H1 (cell line): ENCODE measurements around the gene SCN1B. TPM values are rescaled to one million over a fixed set of nuclear protein-coding genes. Genes with fewer than 3 reads are reported as not detected.
"Not testable (repeated sequence)": the region's sequence is repeated elsewhere in the genome, so short reads cannot be mapped to it uniquely, and the experiment has no call there.

ENCODE experiments used
- CTCF ChIA-PET: fragments of 300-600 bp; sonication (Branson Sonifier 250); formaldehyde crosslinking; loops from one replicate; lab custom pipeline; 2021; ENCODE audit not compliant: partially characterized antibody; lab: Charles Lee
- POLR2A ChIA-PET: fragments of 300-600 bp; sonication (Branson Sonifier 250); formaldehyde crosslinking; loops from one replicate; lab custom pipeline; 2021; ENCODE audit warnings: inconsistent platforms; ENCODE audit not compliant: partially characterized antibody; lab: Charles Lee
- DNase-seq, 2 experiments: peaks; one replicate each; pipeline versions ENCODE4 v3.0.0 to v3.0.0-alpha.2; 2010 to 2022; ENCODE audit warnings: low spot score in 2 of 2, low read depth in 1 of 2, mixed read lengths in 1 of 2
- FAIRE-seq: peaks from 2 replicates; lab custom pipeline; 2011; peaks lifted over from hg19 to GRCh38; lab: Jason Lieb, UNC
- H2AFZ ChIP-seq: 2 replicates; pipeline ENCODE4 v1.8.1; 2012; ENCODE audit warnings: low read length, inconsistent platforms
- H2AK5ac ChIP-seq: 2 replicates; pipeline ENCODE4 v1.6.1; 2013; ENCODE audit warnings: low read depth, low read length
- H2BK120ac ChIP-seq: replicated peaks from 2 replicates; pipeline ENCODE3; 2013; ENCODE audit warnings: low read depth, low read length, inconsistent platforms
- H2BK12ac ChIP-seq: 2 replicates; pipeline ENCODE4 v1.6.1; 2013; ENCODE audit warnings: low read depth, low read length
- H2BK15ac ChIP-seq: 2 replicates; pipeline ENCODE4 v1.6.1; 2013; ENCODE audit warnings: low read length
- H2BK20ac ChIP-seq: 2 replicates; pipeline ENCODE4 v1.6.1; 2013; ENCODE audit warnings: low read length
- H2BK5ac ChIP-seq: 2 replicates; pipeline ENCODE4 v1.6.1; 2013; ENCODE audit warnings: low read depth, low read length
- H3K14ac ChIP-seq: 2 replicates; pipeline ENCODE4 v1.6.1; 2013; ENCODE audit warnings: inconsistent platforms; ENCODE audit not compliant: insufficient read length
- H3K18ac ChIP-seq: 2 replicates; pipeline ENCODE4 v1.6.1; 2013; ENCODE audit warnings: low read length; ENCODE audit errors: extremely low read depth
- H3K23ac ChIP-seq: 2 replicates; pipeline ENCODE4 v1.6.1; 2013; ENCODE audit warnings: inconsistent platforms; ENCODE audit not compliant: insufficient read length
- H3K23me2 ChIP-seq: 2 replicates; pipeline ENCODE4 v1.6.1; 2013; ENCODE audit warnings: low read depth, low read length
- H3K27ac ChIP-seq: 2 replicates; pipeline ENCODE4 v1.6.1; 2011; ENCODE audit warnings: low read depth, low read length, inconsistent platforms
- H3K27me3 ChIP-seq, 4 experiments: replicated peaks in 1 of 4; 1 replicate in 1 of 4; 2 replicates in 3 of 4; pipeline versions ENCODE4 v1.6.1 to v1.8.1; 2011 to 2013; ENCODE audit warnings: low read length in 3 of 4, mild to moderate bottlenecking in 3 of 4, inconsistent platforms in 2 of 4, mixed read lengths in 2 of 4, moderate library complexity in 1 of 4; ENCODE audit not compliant: control insufficient read depth in 3 of 4, insufficient read depth in 3 of 4; ENCODE audit errors: extremely low read depth in 1 of 4
- H3K36me3 ChIP-seq, 4 experiments: 2 replicates each; pipeline versions ENCODE4 v1.6.1 to v1.8.1; 2011 to 2013; ENCODE audit warnings: mild to moderate bottlenecking in 4 of 4, low read length in 3 of 4, moderate library complexity in 2 of 4, control low read depth in 1 of 4, inconsistent platforms in 1 of 4; ENCODE audit not compliant: insufficient read depth in 4 of 4, control insufficient read depth in 2 of 4
- H3K4ac ChIP-seq: replicated peaks from 2 replicates; pipeline ENCODE3; 2013; ENCODE audit warnings: low read length, low read depth, mixed read lengths, inconsistent platforms; ENCODE audit not compliant: insufficient read length
- H3K4me1 ChIP-seq, 4 experiments: replicated peaks in 1 of 4; 1 replicate in 1 of 4; 2 replicates in 3 of 4; pipeline versions ENCODE4 v1.6.1 to v1.8.1; 2011 to 2013; ENCODE audit warnings: low read length in 3 of 4, inconsistent platforms in 2 of 4, mixed read lengths in 1 of 4; ENCODE audit not compliant: insufficient read depth in 4 of 4, control insufficient read depth in 3 of 4
- H3K4me2 ChIP-seq, 2 experiments: 2 replicates each; pipeline versions ENCODE4 v1.6.1 to v1.8.1; 2011 to 2013; ENCODE audit warnings: low read depth in 2 of 2, low read length in 2 of 2, control low read depth in 1 of 2, inconsistent platforms in 1 of 2, mild to moderate bottlenecking in 1 of 2; ENCODE audit not compliant: insufficient read depth in 1 of 2
- H3K4me3 ChIP-seq, 4 experiments: fragments of 200-600, 300-600 bp in 1 of 4; sonication (generic), shearing (Covaris generic), sonication (Bioruptor Twin) in 1 of 4; 2 replicates each; pipeline versions ENCODE4 v1.5.1 to v1.8.1; 2011 to 2016; ENCODE audit warnings: low read length in 4 of 4, low read depth in 3 of 4, control low read depth in 2 of 4, inconsistent platforms in 2 of 4, mild to moderate bottlenecking in 2 of 4, mixed read lengths in 1 of 4, moderate library complexity in 1 of 4; ENCODE audit not compliant: insufficient read depth in 2 of 4; ENCODE audit errors: extremely low read depth in 1 of 4
- H3K56ac ChIP-seq: replicated peaks from 2 replicates; pipeline ENCODE3; 2013; ENCODE audit warnings: low read depth, mild to moderate bottlenecking, mixed read lengths, low read length, inconsistent platforms; ENCODE audit not compliant: insufficient read length
- H3K79me1 ChIP-seq: 2 replicates; pipeline ENCODE4 v1.6.1; 2013; ENCODE audit warnings: low read depth, low read length, control low read depth
- H3K79me2 ChIP-seq, 2 experiments: 2 replicates each; pipeline versions ENCODE4 v1.6.1 to v1.8.1; 2012 to 2013; ENCODE audit warnings: low read length in 2 of 2, mild to moderate bottlenecking in 2 of 2, inconsistent platforms in 1 of 2; ENCODE audit not compliant: insufficient read depth in 2 of 2, control insufficient read depth in 1 of 2
- H3K9ac ChIP-seq, 4 experiments: replicated peaks in 1 of 4; 1 replicate in 1 of 4; 2 replicates in 3 of 4; pipeline versions ENCODE4 v1.6.1 to v1.8.1; 2011 to 2013; ENCODE audit warnings: low read depth in 3 of 4, low read length in 3 of 4, control low read depth in 2 of 4, mild to moderate bottlenecking in 2 of 4, moderate library complexity in 2 of 4, inconsistent platforms in 1 of 4; ENCODE audit errors: extremely low read depth in 1 of 4
- H3K9me3 ChIP-seq, 2 experiments: 2 replicates each; pipeline versions ENCODE4 v1.6.1 to v1.8.1; 2012 to 2013; ENCODE audit warnings: mild to moderate bottlenecking in 2 of 2, moderate library complexity in 2 of 2, control low read depth in 1 of 2, inconsistent platforms in 1 of 2, low read depth in 1 of 2, low read length in 1 of 2, mixed read lengths in 1 of 2; ENCODE audit not compliant: insufficient read depth in 2 of 2
- H4K20me1 ChIP-seq, 2 experiments: replicated peaks in 1 of 2; 2 replicates each; pipeline versions ENCODE3 to v1.8.1; 2011 to 2013; ENCODE audit warnings: inconsistent platforms in 2 of 2, low read length in 2 of 2, mild to moderate bottlenecking in 1 of 2; ENCODE audit not compliant: insufficient read depth in 2 of 2, control insufficient read depth in 1 of 2
- H4K5ac ChIP-seq: 2 replicates; pipeline ENCODE4 v1.6.1; 2013; ENCODE audit warnings: low read length, low read depth, mixed read lengths, inconsistent platforms; ENCODE audit not compliant: insufficient read length
- H4K8ac ChIP-seq: 2 replicates; pipeline ENCODE4 v1.8.0; 2013; ENCODE audit warnings: mild to moderate bottlenecking, moderate library complexity, low read length, inconsistent platforms; ENCODE audit not compliant: insufficient read depth; ENCODE audit errors: extremely low read depth
- H4K91ac ChIP-seq: replicated peaks from 2 replicates; pipeline ENCODE3; 2013; ENCODE audit warnings: low read length, mixed read lengths, inconsistent platforms; ENCODE audit not compliant: insufficient read length
- WGBS, 2 experiments: shearing (Covaris generic) in 1 of 2; methylation state at CpG; one replicate each; pipeline versions ENCODE4 v1.1.6 to v1.1.7; 2013 to 2015; ENCODE audit warnings: low lambda C conversion rate in 2 of 2, mixed read lengths in 2 of 2, inconsistent platforms in 1 of 2, low coverage in 1 of 2, missing lambda C conversion rate in 1 of 2; ENCODE audit not compliant: insufficient replicate concordance in 2 of 2, insufficient coverage in 1 of 2, insufficient read length in 1 of 2; ENCODE audit errors: extremely low coverage in 1 of 2, missing lambda C conversion rate in 1 of 2; 5-methylcytosine and 5-hydroxymethylcytosine counted together
- polyA plus RNA-seq, 7 experiments: library from polyadenylated mRNA; depleted of rRNA in 3 of 7; stranded (reverse) in 5 of 7; unstranded in 2 of 7; fragments of >200 nt in 5 of 7; fragments of 200-250 nt in 2 of 7; gene quantifications; 1 replicate in 5 of 7; 2 replicates in 1 of 7; 4 replicates in 1 of 7; pipeline versions ENCODE4 v1.2.1 to v1.2.3, GENCODE V29; 2011 to 2013; ENCODE audit warnings: missing spikeins in 2 of 7, mixed read lengths in 2 of 7
- total RNA-seq: library from RNA; stranded (reverse); fragmentation: NEBNext Ultra II Directional; extraction: Animal tissue kit (Norgen Biotek cat#: 25700); gene quantifications from 2 replicates; pipeline ENCODE4 v1.2.1, GENCODE V29; 2021

Gene SCN1B
- total and polyA plus RNA-seq, 2 of the 8 experiments (the other 6 are each of a cell fraction or from before 2014, with no cell fraction given) = 3.1 to 3.5 TPM

DNA sequence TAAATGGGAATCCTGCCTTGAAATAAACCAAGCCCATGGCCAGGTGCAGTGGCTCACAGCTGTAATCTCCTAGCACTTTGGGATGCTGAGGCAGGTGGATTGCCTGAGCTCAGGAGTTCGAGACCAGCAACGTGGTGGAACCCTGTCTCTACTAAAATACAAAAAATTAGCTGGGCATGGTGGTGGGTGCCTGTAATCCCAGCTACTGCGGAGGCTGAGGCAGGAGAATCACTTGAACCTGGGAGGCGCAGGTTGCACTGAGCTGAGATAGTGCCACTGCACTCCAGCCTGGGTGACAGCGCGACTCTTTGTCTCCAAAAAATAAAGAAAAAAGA lies 24.3 kb upstream of the SCN1B start:
- Histone ChIP-seq H4K20me1 (peaks cover 30 to 43% of the 10 kb centered on the region in 2 experiments), H3K79me2 (peaks cover 30 to 65% of the 10 kb centered on the region in 2 experiments), H3K36me3 (peaks cover 21 to 39% (median 31%) of the 10 kb centered on the region in 4 experiments)

More for the DNA sequence above, 24.3 kb upstream of the SCN1B start:
- not testable (repeated sequence) for H3K27ac ChIP-seq, H4K5ac ChIP-seq, H2BK20ac ChIP-seq, H3K9ac ChIP-seq, H3K14ac ChIP-seq, H2BK120ac ChIP-seq, H3K23ac ChIP-seq, H3K4ac ChIP-seq, H3K9me3 ChIP-seq, H3K4me2 ChIP-seq, FAIRE-seq, DNase-seq, H2AK5ac ChIP-seq, H2AFZ ChIP-seq, H3K23me2 ChIP-seq, H3K27me3 ChIP-seq, H3K4me3 ChIP-seq, H2BK5ac ChIP-seq, H4K8ac ChIP-seq, H2BK15ac ChIP-seq, H2BK12ac ChIP-seq, H3K56ac ChIP-seq, H4K91ac ChIP-seq, H3K18ac ChIP-seq
- WGBS, 2 experiments = 98% methylated on average over 6 of the region's 6 CpGs; no CpG with 5 or more reads in 1 of the 2 experiments
- Histone ChIP-seq H3K4me1 (peaks cover 8 to 23% (median 11%) of the 10 kb centered on the region in 4 experiments), H3K79me1 (peaks cover 19% of the 10 kb centered on the region)
- ChIA-PET POLR2A (interaction anchor here (0.8 to 22.5 kb wide), 5 partner anchors 11 to 42 kb away, joined by 3 to 366 read pairs (median 4); partner anchors contain the start of genes SCN1B and ZNF792), CTCF (interaction anchor here (1.1 to 12.2 kb wide), 5 partner anchors 16 to 168 kb away, joined by 3 to 174 read pairs (median 4); partner anchors contain the start of gene ZNF30)
